ENCODE measurements around the gene LMNA. TPM values are rescaled to one million over a fixed set of nuclear protein-coding genes. Genes with fewer than 3 reads are reported as not detected.

Gene LMNA
- 59.4 TPM for polyA plus RNA-seq (2013, experiment 1 of 2)
- polyA plus RNA-seq (2013, experiment 2 of 2) = 59.0 TPM

- H4K5ac ChIP-seq (ENCODE audit: low read length) = no peak within 1 kb of the TSS
- peak within 1 kb of the TSS; percentile 76 for H3K23ac ChIP-seq (ENCODE audit: low read length)
- no peak within 1 kb of the TSS for H2BK120ac ChIP-seq (ENCODE audit: low read depth, low read length)
- H3K9ac ChIP-seq (ENCODE audit: low read length) = peak within 1 kb of the TSS; percentile 90
- peaks cover 5% of the 10 kb centered on the region for H3K79me1 ChIP-seq (ENCODE audit: low read length)
- DNase-seq = peak; percentile 96
- WGBS (ENCODE audit: extremely low coverage, insufficient coverage, low lambda C conversion rate) = no CpG with 5 or more reads among the region's 37 CpGs
- H3K79me2 ChIP-seq (ENCODE audit: control insufficient read depth, insufficient read depth, low read length) = peaks cover 6% of the 10 kb centered on the region
- H4K8ac ChIP-seq (ENCODE audit: low read depth, low read length) = no peak within 1 kb of the TSS
- H3K36me3 ChIP-seq (ENCODE audit: control insufficient read depth, insufficient read depth, low read length) = no peaks in the 10 kb centered on the region
- peak within 1 kb of the TSS; percentile 89 for H3K4me3 ChIP-seq (ENCODE audit: low read length)
- peak within 1 kb of the TSS; percentile 96 for H3K4me2 ChIP-seq (ENCODE audit: low read length)
- no peaks in the 10 kb centered on the region for H3K4me1 ChIP-seq (ENCODE audit: control insufficient read depth, low read depth, low read length)
- no peak within 1 kb of the TSS for H3K18ac ChIP-seq (ENCODE audit: low read length)
- no peak within 1 kb of the TSS for H3K4ac ChIP-seq (ENCODE audit: low read depth, low read length)
- no peak within 1 kb of the TSS for H2AK5ac ChIP-seq (ENCODE audit: low read length)
- H2BK15ac ChIP-seq (replicated peaks; ENCODE audit: low read depth) = no peak within 1 kb of the TSS
- H3K56ac ChIP-seq (ENCODE audit: low read length) = peak within 1 kb of the TSS; percentile 95
- peak within 1 kb of the TSS; percentile 7 for H3K27ac ChIP-seq (ENCODE audit: low read depth, low read length)
- H3K27me3 ChIP-seq (ENCODE audit: insufficient read depth, low read length, poor library complexity) = no peaks in the 10 kb centered on the region
- H2BK5ac ChIP-seq (ENCODE audit: low read length) = peak within 1 kb of the TSS; percentile 47
Measured at GRCh38 chr1:156114101-156114918, at the start of gene LMNA. Gene LMNA, plus strand, starts transcription at chr1:156114711. Its CDS starts 208 bp downstream, at chr1:156114919.

DNA sequence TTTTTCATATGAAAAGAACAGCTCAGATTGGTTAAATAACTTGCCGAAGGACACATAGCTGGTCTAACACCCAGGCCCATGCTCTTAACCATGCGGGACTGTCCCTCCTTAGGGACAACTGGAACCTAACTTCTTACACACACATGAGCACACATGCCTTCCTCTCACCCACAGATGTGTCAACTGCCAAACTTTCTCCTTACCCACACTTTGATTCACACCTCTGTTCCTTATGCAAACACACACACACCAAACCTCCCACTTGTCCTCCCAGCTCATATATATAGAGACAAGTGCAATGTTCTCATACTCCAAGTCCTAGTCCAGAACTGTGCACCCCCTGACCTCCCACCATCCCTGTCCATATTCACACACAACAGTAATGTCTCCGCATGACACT, 49.3 kb upstream of the LMNA start:
- H3K27ac ChIP-seq (ENCODE audit: low read depth, low read length) = no peak overlapping the region
- H4K8ac ChIP-seq (ENCODE audit: low read depth, low read length) = no peak overlapping the region
- no peaks in the 10 kb centered on the region for H3K36me3 ChIP-seq (ENCODE audit: control insufficient read depth, insufficient read depth, low read length)
- no peak overlapping the region for H2BK5ac ChIP-seq (ENCODE audit: low read length)
- peaks cover 3% of the 10 kb centered on the region for H3K79me2 ChIP-seq (ENCODE audit: control insufficient read depth, insufficient read depth, low read length)
- no peak overlapping the region for H3K56ac ChIP-seq (ENCODE audit: low read length)
- H3K27me3 ChIP-seq (ENCODE audit: insufficient read depth, low read length, poor library complexity) = no peaks in the 10 kb centered on the region
- no peak overlapping the region for H2AK5ac ChIP-seq (ENCODE audit: low read length)
- H3K18ac ChIP-seq (ENCODE audit: low read length) = no peak overlapping the region
- no peak overlapping the region for H3K4me3 ChIP-seq (ENCODE audit: low read length)
- no peak overlapping the region for H2BK120ac ChIP-seq (ENCODE audit: low read depth, low read length)
- H3K79me1 ChIP-seq (ENCODE audit: low read length) = peaks cover 2% of the 10 kb centered on the region
- no peak overlapping the region for H2BK15ac ChIP-seq (replicated peaks; ENCODE audit: low read depth)
- H3K9ac ChIP-seq (ENCODE audit: low read length) = no peak overlapping the region
- peaks cover 5% of the 10 kb centered on the region for H3K4me1 ChIP-seq (ENCODE audit: control insufficient read depth, low read depth, low read length)
- H4K5ac ChIP-seq (ENCODE audit: low read length) = no peak overlapping the region
- no peak overlapping the region for H3K23ac ChIP-seq (ENCODE audit: low read length)
- WGBS (ENCODE audit: extremely low coverage, insufficient coverage, low lambda C conversion rate) = no CpG with 5 or more reads among the region's 3 CpGs
- H3K4ac ChIP-seq (ENCODE audit: low read depth, low read length) = no peak overlapping the region
- DNase-seq = no peak
- no peak overlapping the region for H3K4me2 ChIP-seq (ENCODE audit: low read length)

- Histone ChIP-seq H3K79me1 (ENCODE audit: low read length) (peaks cover 2% of the 10 kb centered on the region), H3K27me3 (ENCODE audit: insufficient read depth, low read length, poor library complexity) (no peaks in the 10 kb centered on the region), H3K4me2 (ENCODE audit: low read length) (no peak overlapping the region), H3K18ac (ENCODE audit: low read length) (no peak overlapping the region), H4K8ac (ENCODE audit: low read depth, low read length) (no peak overlapping the region), H2BK120ac (ENCODE audit: low read depth, low read length) (no peak overlapping the region), H3K9ac (ENCODE audit: low read length) (no peak overlapping the region), H3K23ac (ENCODE audit: low read length) (no peak overlapping the region), H3K79me2 (ENCODE audit: control insufficient read depth, insufficient read depth, low read length) (peaks cover 3% of the 10 kb centered on the region), H3K4me1 (ENCODE audit: control insufficient read depth, low read depth, low read length) (peaks cover 5% of the 10 kb centered on the region), H2BK15ac (replicated peaks; ENCODE audit: low read depth) (no peak overlapping the region), H3K36me3 (ENCODE audit: control insufficient read depth, insufficient read depth, low read length) (no peaks in the 10 kb centered on the region), H2BK5ac (ENCODE audit: low read length) (no peak overlapping the region), H3K4ac (ENCODE audit: low read depth, low read length) (no peak overlapping the region), H4K5ac (ENCODE audit: low read length) (no peak overlapping the region), H3K4me3 (ENCODE audit: low read length) (no peak overlapping the region), H2AK5ac (ENCODE audit: low read length) (no peak overlapping the region), H3K56ac (ENCODE audit: low read length) (peak overlapping the region; percentile 47), H3K27ac (ENCODE audit: low read depth, low read length) (no peak overlapping the region)
- no peak for DNase-seq
- no CpG with 5 or more reads among the region's 16 CpGs for WGBS (ENCODE audit: extremely low coverage, insufficient coverage, low lambda C conversion rate)
Measured at GRCh38 chr1:156065871-156066270, 48.6 kb upstream of the LMNA start.

DNA sequence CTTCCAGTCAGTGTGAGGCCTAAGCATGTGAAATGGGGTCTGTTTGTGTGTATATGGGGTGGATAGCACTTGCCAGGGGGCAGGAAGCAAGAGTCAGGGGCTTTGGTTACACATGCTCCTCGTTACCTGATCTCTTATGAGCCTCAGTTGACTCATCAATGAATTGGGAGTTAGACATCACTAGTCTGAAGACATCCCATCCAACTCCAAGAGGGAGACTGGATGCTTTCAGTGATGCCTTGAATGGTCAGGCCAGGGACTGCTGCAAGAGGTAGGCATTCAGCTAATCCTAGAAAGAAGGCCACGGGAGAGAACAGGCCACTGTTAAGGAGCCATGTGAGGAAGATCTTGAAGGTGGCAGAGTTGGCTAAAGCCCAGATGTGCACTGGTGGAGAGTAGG, 47.2 kb upstream of the LMNA start:
- Histone ChIP-seq H3K4me3 (ENCODE audit: low read length) (no peak overlapping the region), H3K23ac (ENCODE audit: low read length) (no peak overlapping the region), H2BK120ac (ENCODE audit: low read depth, low read length) (no peak overlapping the region), H3K4ac (ENCODE audit: low read depth, low read length) (no peak overlapping the region), H2AK5ac (ENCODE audit: low read length) (no peak overlapping the region), H4K8ac (ENCODE audit: low read depth, low read length) (no peak overlapping the region), H3K36me3 (ENCODE audit: control insufficient read depth, insufficient read depth, low read length) (no peaks in the 10 kb centered on the region), H2BK5ac (ENCODE audit: low read length) (no peak overlapping the region), H3K4me2 (ENCODE audit: low read length) (no peak overlapping the region), H3K79me2 (ENCODE audit: control insufficient read depth, insufficient read depth, low read length) (peaks cover 1% of the 10 kb centered on the region), H3K9ac (ENCODE audit: low read length) (no peak overlapping the region), H3K79me1 (ENCODE audit: low read length) (peaks cover 2% of the 10 kb centered on the region), H3K56ac (ENCODE audit: low read length) (no peak overlapping the region), H3K27me3 (ENCODE audit: insufficient read depth, low read length, poor library complexity) (no peaks in the 10 kb centered on the region), H3K27ac (ENCODE audit: low read depth, low read length) (no peak overlapping the region), H3K4me1 (ENCODE audit: control insufficient read depth, low read depth, low read length) (peaks cover 2% of the 10 kb centered on the region), H3K18ac (ENCODE audit: low read length) (no peak overlapping the region), H2BK15ac (replicated peaks; ENCODE audit: low read depth) (no peak overlapping the region), H4K5ac (ENCODE audit: low read length) (no peak overlapping the region)
- no peak for DNase-seq
- no CpG with 5 or more reads among the region's 2 CpGs for WGBS (ENCODE audit: extremely low coverage, insufficient coverage, low lambda C conversion rate)

GRCh38 chr1:156069490-156070455, 44.7 kb upstream of the LMNA start:
- Histone ChIP-seq H3K4me2 (ENCODE audit: low read length) (no peak overlapping the region), H3K56ac (ENCODE audit: low read length) (no peak overlapping the region), H3K27ac (ENCODE audit: low read depth, low read length) (no peak overlapping the region), H4K8ac (ENCODE audit: low read depth, low read length) (no peak overlapping the region), H2AK5ac (ENCODE audit: low read length) (no peak overlapping the region), H2BK5ac (ENCODE audit: low read length) (no peak overlapping the region), H3K79me1 (ENCODE audit: low read length) (peaks cover 6% of the 10 kb centered on the region), H3K18ac (ENCODE audit: low read length) (no peak overlapping the region), H4K5ac (ENCODE audit: low read length) (no peak overlapping the region), H3K4me3 (ENCODE audit: low read length) (no peak overlapping the region), H3K36me3 (ENCODE audit: control insufficient read depth, insufficient read depth, low read length) (no peaks in the 10 kb centered on the region), H3K4ac (ENCODE audit: low read depth, low read length) (no peak overlapping the region), H3K79me2 (ENCODE audit: control insufficient read depth, insufficient read depth, low read length) (no peaks in the 10 kb centered on the region), H3K27me3 (ENCODE audit: insufficient read depth, low read length, poor library complexity) (no peaks in the 10 kb centered on the region), H3K9ac (ENCODE audit: low read length) (no peak overlapping the region), H2BK15ac (replicated peaks; ENCODE audit: low read depth) (no peak overlapping the region), H3K4me1 (ENCODE audit: control insufficient read depth, low read depth, low read length) (peaks cover 9% of the 10 kb centered on the region), H3K23ac (ENCODE audit: low read length) (no peak overlapping the region), H2BK120ac (ENCODE audit: low read depth, low read length) (no peak overlapping the region)
- WGBS (ENCODE audit: extremely low coverage, insufficient coverage, low lambda C conversion rate) = no CpG with 5 or more reads among the region's 3 CpGs
- no peak for DNase-seq

Data from mesendoderm (in vitro differentiated cells).